Measurements from ENCODE around the gene WBP11.
A peak's percentile ranks its signal among the peaks of the same experiment; 100 is the strongest.
"Not testable (repeated sequence)": the region's sequence is repeated elsewhere in the genome, so short reads cannot be mapped to it uniquely, and the experiment has no call there.

WBP11 gene

GRCh38 chr12:14770496-14771461, 32.5 kb downstream of the WBP11 start:
- peak; percentile 87 for DNase-seq

- peak; percentile 75 for DNase-seq
Observed at GRCh38 chr12:14769969-14770495, 33.2 kb downstream of the WBP11 start.

- no peak for DNase-seq
Observed at GRCh38 chr12:14769466-14769968, 33.8 kb downstream of the WBP11 start.

GRCh38 chr12:14768823-14769405, 34.4 kb downstream of the WBP11 start:
- DNase-seq: no peak

- no peak for DNase-seq
Observed at GRCh38 chr12:14767617-14768016, 35.7 kb downstream of the WBP11 start.

- no peak for DNase-seq
Observed at GRCh38 chr12:14766649-14767215, 36.5 kb downstream of the WBP11 start.

- DNase-seq: not testable (repeated sequence)
Observed at GRCh38 chr12:14766020-14766419, 37.3 kb downstream of the WBP11 start.

GRCh38 chr12:14765398-14765797, 37.9 kb downstream of the WBP11 start:
- no peak for DNase-seq

GRCh38 chr12:14759711-14760280, 43.5 kb downstream of the WBP11 start:
- not testable (repeated sequence) for DNase-seq

- DNase-seq: no peak
Observed at GRCh38 chr12:14756334-14757143, 46.7 kb downstream of the WBP11 start.

- DNase-seq: no peak
Observed at GRCh38 chr12:14751986-14752385, 51.3 kb downstream of the WBP11 start.

GRCh38 chr12:14743061-14743460, 60.2 kb downstream of the WBP11 start:
- DNase-seq: no peak

- DNase-seq: no peak
Observed at GRCh38 chr12:14741942-14742341, 61.3 kb downstream of the WBP11 start.

GRCh38 chr12:14741153-14741552, 62.1 kb downstream of the WBP11 start:
- DNase-seq: no peak

- not testable (repeated sequence) for DNase-seq
Observed at GRCh38 chr12:14736441-14736840, 66.8 kb downstream of the WBP11 start.
